H1 (cell line): Measurements from ENCODE around the gene DEGS2. TPM values are rescaled to one million over a fixed set of nuclear protein-coding genes. Genes with fewer than 3 reads are reported as not detected.

Experiments
- CTCF ChIA-PET: fragments of 300-600 bp; sonication (Branson Sonifier 250); formaldehyde crosslinking; loops from one replicate; lab custom pipeline; 2021; ENCODE audit not compliant: partially characterized antibody; lab: Charles Lee
- POLR2A ChIA-PET: fragments of 300-600 bp; sonication (Branson Sonifier 250); formaldehyde crosslinking; loops from one replicate; lab custom pipeline; 2021; ENCODE audit warnings: inconsistent platforms; ENCODE audit not compliant: partially characterized antibody; lab: Charles Lee
- DNase-seq, 2 experiments: peaks; one replicate each; pipeline versions ENCODE4 v3.0.0 to v3.0.0-alpha.2; 2010 to 2022; ENCODE audit warnings: low spot score in 2 of 2, low read depth in 1 of 2, mixed read lengths in 1 of 2
- FAIRE-seq: peaks from 2 replicates; lab custom pipeline; 2011; peaks lifted over from hg19 to GRCh38; lab: Jason Lieb, UNC
- H2AFZ ChIP-seq: 2 replicates; pipeline ENCODE4 v1.8.1; 2012; ENCODE audit warnings: low read length, inconsistent platforms
- H2AK5ac ChIP-seq: 2 replicates; pipeline ENCODE4 v1.6.1; 2013; ENCODE audit warnings: low read depth, low read length
- H2BK120ac ChIP-seq: replicated peaks from 2 replicates; pipeline ENCODE3; 2013; ENCODE audit warnings: low read depth, low read length, inconsistent platforms
- H2BK12ac ChIP-seq: 2 replicates; pipeline ENCODE4 v1.6.1; 2013; ENCODE audit warnings: low read depth, low read length
- H2BK15ac ChIP-seq: 2 replicates; pipeline ENCODE4 v1.6.1; 2013; ENCODE audit warnings: low read length
- H2BK20ac ChIP-seq: 2 replicates; pipeline ENCODE4 v1.6.1; 2013; ENCODE audit warnings: low read length
- H2BK5ac ChIP-seq: 2 replicates; pipeline ENCODE4 v1.6.1; 2013; ENCODE audit warnings: low read depth, low read length
- H3K14ac ChIP-seq: 2 replicates; pipeline ENCODE4 v1.6.1; 2013; ENCODE audit warnings: inconsistent platforms; ENCODE audit not compliant: insufficient read length
- H3K18ac ChIP-seq: 2 replicates; pipeline ENCODE4 v1.6.1; 2013; ENCODE audit warnings: low read length; ENCODE audit errors: extremely low read depth
- H3K23ac ChIP-seq: 2 replicates; pipeline ENCODE4 v1.6.1; 2013; ENCODE audit warnings: inconsistent platforms; ENCODE audit not compliant: insufficient read length
- H3K23me2 ChIP-seq: 2 replicates; pipeline ENCODE4 v1.6.1; 2013; ENCODE audit warnings: low read depth, low read length
- H3K27ac ChIP-seq: 2 replicates; pipeline ENCODE4 v1.6.1; 2011; ENCODE audit warnings: low read depth, low read length, inconsistent platforms
- H3K27me3 ChIP-seq, 4 experiments: replicated peaks in 1 of 4; 1 replicate in 1 of 4; 2 replicates in 3 of 4; pipeline versions ENCODE4 v1.6.1 to v1.8.1; 2011 to 2013; ENCODE audit warnings: low read length in 3 of 4, mild to moderate bottlenecking in 3 of 4, inconsistent platforms in 2 of 4, mixed read lengths in 2 of 4, moderate library complexity in 1 of 4; ENCODE audit not compliant: control insufficient read depth in 3 of 4, insufficient read depth in 3 of 4; ENCODE audit errors: extremely low read depth in 1 of 4
- H3K36me3 ChIP-seq, 4 experiments: 2 replicates each; pipeline versions ENCODE4 v1.6.1 to v1.8.1; 2011 to 2013; ENCODE audit warnings: mild to moderate bottlenecking in 4 of 4, low read length in 3 of 4, moderate library complexity in 2 of 4, control low read depth in 1 of 4, inconsistent platforms in 1 of 4; ENCODE audit not compliant: insufficient read depth in 4 of 4, control insufficient read depth in 2 of 4
- H3K4ac ChIP-seq: replicated peaks from 2 replicates; pipeline ENCODE3; 2013; ENCODE audit warnings: low read length, low read depth, mixed read lengths, inconsistent platforms; ENCODE audit not compliant: insufficient read length
- H3K4me1 ChIP-seq, 4 experiments: replicated peaks in 1 of 4; 1 replicate in 1 of 4; 2 replicates in 3 of 4; pipeline versions ENCODE4 v1.6.1 to v1.8.1; 2011 to 2013; ENCODE audit warnings: low read length in 3 of 4, inconsistent platforms in 2 of 4, mixed read lengths in 1 of 4; ENCODE audit not compliant: insufficient read depth in 4 of 4, control insufficient read depth in 3 of 4
- H3K4me2 ChIP-seq, 2 experiments: 2 replicates each; pipeline versions ENCODE4 v1.6.1 to v1.8.1; 2011 to 2013; ENCODE audit warnings: low read depth in 2 of 2, low read length in 2 of 2, control low read depth in 1 of 2, inconsistent platforms in 1 of 2, mild to moderate bottlenecking in 1 of 2; ENCODE audit not compliant: insufficient read depth in 1 of 2
- H3K4me3 ChIP-seq, 4 experiments: fragments of 200-600, 300-600 bp in 1 of 4; sonication (generic), shearing (Covaris generic), sonication (Bioruptor Twin) in 1 of 4; 2 replicates each; pipeline versions ENCODE4 v1.5.1 to v1.8.1; 2011 to 2016; ENCODE audit warnings: low read length in 4 of 4, low read depth in 3 of 4, control low read depth in 2 of 4, inconsistent platforms in 2 of 4, mild to moderate bottlenecking in 2 of 4, mixed read lengths in 1 of 4, moderate library complexity in 1 of 4; ENCODE audit not compliant: insufficient read depth in 2 of 4; ENCODE audit errors: extremely low read depth in 1 of 4
- H3K56ac ChIP-seq: replicated peaks from 2 replicates; pipeline ENCODE3; 2013; ENCODE audit warnings: low read depth, mild to moderate bottlenecking, mixed read lengths, low read length, inconsistent platforms; ENCODE audit not compliant: insufficient read length
- H3K79me1 ChIP-seq: 2 replicates; pipeline ENCODE4 v1.6.1; 2013; ENCODE audit warnings: low read depth, low read length, control low read depth
- H3K79me2 ChIP-seq, 2 experiments: 2 replicates each; pipeline versions ENCODE4 v1.6.1 to v1.8.1; 2012 to 2013; ENCODE audit warnings: low read length in 2 of 2, mild to moderate bottlenecking in 2 of 2, inconsistent platforms in 1 of 2; ENCODE audit not compliant: insufficient read depth in 2 of 2, control insufficient read depth in 1 of 2
- H3K9ac ChIP-seq, 4 experiments: replicated peaks in 1 of 4; 1 replicate in 1 of 4; 2 replicates in 3 of 4; pipeline versions ENCODE4 v1.6.1 to v1.8.1; 2011 to 2013; ENCODE audit warnings: low read depth in 3 of 4, low read length in 3 of 4, control low read depth in 2 of 4, mild to moderate bottlenecking in 2 of 4, moderate library complexity in 2 of 4, inconsistent platforms in 1 of 4; ENCODE audit errors: extremely low read depth in 1 of 4
- H3K9me3 ChIP-seq, 2 experiments: 2 replicates each; pipeline versions ENCODE4 v1.6.1 to v1.8.1; 2012 to 2013; ENCODE audit warnings: mild to moderate bottlenecking in 2 of 2, moderate library complexity in 2 of 2, control low read depth in 1 of 2, inconsistent platforms in 1 of 2, low read depth in 1 of 2, low read length in 1 of 2, mixed read lengths in 1 of 2; ENCODE audit not compliant: insufficient read depth in 2 of 2
- H4K20me1 ChIP-seq, 2 experiments: replicated peaks in 1 of 2; 2 replicates each; pipeline versions ENCODE3 to v1.8.1; 2011 to 2013; ENCODE audit warnings: inconsistent platforms in 2 of 2, low read length in 2 of 2, mild to moderate bottlenecking in 1 of 2; ENCODE audit not compliant: insufficient read depth in 2 of 2, control insufficient read depth in 1 of 2
- H4K5ac ChIP-seq: 2 replicates; pipeline ENCODE4 v1.6.1; 2013; ENCODE audit warnings: low read length, low read depth, mixed read lengths, inconsistent platforms; ENCODE audit not compliant: insufficient read length
- H4K8ac ChIP-seq: 2 replicates; pipeline ENCODE4 v1.8.0; 2013; ENCODE audit warnings: mild to moderate bottlenecking, moderate library complexity, low read length, inconsistent platforms; ENCODE audit not compliant: insufficient read depth; ENCODE audit errors: extremely low read depth
- H4K91ac ChIP-seq: replicated peaks from 2 replicates; pipeline ENCODE3; 2013; ENCODE audit warnings: low read length, mixed read lengths, inconsistent platforms; ENCODE audit not compliant: insufficient read length
- E2F6 ChIP-seq: IDR thresholded peaks from 2 replicates; pipeline ENCODE4 v1.6.1; 2012; ENCODE audit warnings: inconsistent platforms
- GABPA ChIP-seq: IDR thresholded peaks from 2 replicates; pipeline ENCODE4 v1.6.1; 2011; ENCODE audit warnings: mild to moderate bottlenecking, low read length, moderate library complexity, borderline replicate concordance; ENCODE audit not compliant: insufficient read depth
- GTF2F1 ChIP-seq: IDR thresholded peaks from 2 replicates; pipeline ENCODE4 v1.6.1; 2012; ENCODE audit warnings: low read depth, low read length, improper control_type of control experiment, borderline replicate concordance
- HDAC6 ChIP-seq: IDR thresholded peaks from one replicate; pipeline ENCODE4 v1.7.1; 2012; ENCODE audit warnings: low read depth, mild to moderate bottlenecking, inconsistent platforms, low read length, moderate library complexity
- MAX ChIP-seq: IDR thresholded peaks from 2 replicates; pipeline ENCODE4 v1.6.1; 2012; ENCODE audit warnings: inconsistent platforms
- NANOG ChIP-seq: IDR thresholded peaks from 2 replicates; pipeline ENCODE4 v1.6.1; 2011; ENCODE audit warnings: low read length, low read depth, mild to moderate bottlenecking, inconsistent platforms; ENCODE audit not compliant: insufficient read depth, poor library complexity, severe bottlenecking
- POU5F1 ChIP-seq: IDR thresholded peaks from 2 replicates; pipeline ENCODE4 v1.6.1; 2011; ENCODE audit warnings: low read depth, mild to moderate bottlenecking, low read length, moderate library complexity
- RBBP5 ChIP-seq: IDR thresholded peaks from 2 replicates; pipeline ENCODE4 v1.7.1; 2012; ENCODE audit warnings: low read depth, mild to moderate bottlenecking, inconsistent platforms, low read length, moderate library complexity, borderline replicate concordance
- RNF2 ChIP-seq: fragments of 200-900, 300-1000 bp; sonication (generic); IDR thresholded peaks from 2 replicates; pipeline ENCODE4 v1.7.1; 2016; ENCODE audit warnings: borderline replicate concordance, low read depth, mild to moderate bottlenecking, antibody characterized with exemption, low read length; ENCODE audit not compliant: poor library complexity, severe bottlenecking; ENCODE audit errors: missing control alignments
- SP2 ChIP-seq: IDR thresholded peaks from 2 replicates; pipeline ENCODE4 v1.6.1; 2012; ENCODE audit warnings: mild to moderate bottlenecking, low read length, inconsistent platforms
- SRF ChIP-seq: IDR thresholded peaks from 2 replicates; pipeline ENCODE4 v1.6.1; 2011; ENCODE audit warnings: mild to moderate bottlenecking, low read depth, low read length, moderate library complexity
- TBP ChIP-seq: IDR thresholded peaks from 2 replicates; pipeline ENCODE4 v1.6.1; 2011; ENCODE audit warnings: low read depth, low read length, improper control_type of control experiment
- TCF12 ChIP-seq: IDR thresholded peaks from 2 replicates; pipeline ENCODE4 v1.6.1; 2011; ENCODE audit warnings: low read depth, mild to moderate bottlenecking, low read length
- WGBS, 2 experiments: shearing (Covaris generic) in 1 of 2; methylation state at CpG; one replicate each; pipeline versions ENCODE4 v1.1.6 to v1.1.7; 2013 to 2015; ENCODE audit warnings: low lambda C conversion rate in 2 of 2, mixed read lengths in 2 of 2, inconsistent platforms in 1 of 2, low coverage in 1 of 2, missing lambda C conversion rate in 1 of 2; ENCODE audit not compliant: insufficient replicate concordance in 2 of 2, insufficient coverage in 1 of 2, insufficient read length in 1 of 2; ENCODE audit errors: extremely low coverage in 1 of 2, missing lambda C conversion rate in 1 of 2; 5-methylcytosine and 5-hydroxymethylcytosine counted together
- polyA plus RNA-seq, 7 experiments: library from polyadenylated mRNA; depleted of rRNA in 3 of 7; stranded (reverse) in 5 of 7; unstranded in 2 of 7; fragments of >200 nt in 5 of 7; fragments of 200-250 nt in 2 of 7; gene quantifications; 1 replicate in 5 of 7; 2 replicates in 1 of 7; 4 replicates in 1 of 7; pipeline versions ENCODE4 v1.2.1 to v1.2.3, GENCODE V29; 2011 to 2013; ENCODE audit warnings: missing spikeins in 2 of 7, mixed read lengths in 2 of 7
- total RNA-seq: library from RNA; stranded (reverse); fragmentation: NEBNext Ultra II Directional; extraction: Animal tissue kit (Norgen Biotek cat#: 25700); gene quantifications from 2 replicates; pipeline ENCODE4 v1.2.1, GENCODE V29; 2021

The DEGS2 gene
- total and polyA plus RNA-seq, 2 of the 8 experiments (the other 6 are each of a cell fraction or from before 2014, with no cell fraction given) = 0.61 to 0.82 TPM

GRCh38 chr14:100202712-100203111 lies 43.3 kb upstream of the DEGS2 start:
- no peak overlapping the region for H2BK15ac ChIP-seq
- no peak overlapping the region for H2BK5ac ChIP-seq
- no peak overlapping the region for H4K91ac ChIP-seq
- H3K4me1 ChIP-seq = peaks cover 0 to 4% (median 2%) of the 10 kb centered on the region in 4 experiments; a peak in 2 of 7 replicates
- POLR2A ChIA-PET = interaction anchor here (1.3 kb wide), 1 partner anchor 12 kb away, joined by 4 read pairs; no protein-coding TSS in a partner anchor
- no peaks in the 10 kb centered on the region for H3K36me3 ChIP-seq
- WGBS, 2 experiments = 95% methylated on average over 4 of the region's 4 CpGs; no CpG with 5 or more reads in 1 of the 2 experiments
- H3K23ac ChIP-seq = no peak overlapping the region
- no peak overlapping the region for H3K4ac ChIP-seq
- no peak overlapping the region for H3K18ac ChIP-seq
- H3K14ac ChIP-seq = no peak overlapping the region
- no peak overlapping the region for H4K5ac ChIP-seq
- H3K9me3 ChIP-seq = no peaks in the 10 kb centered on the region
- H3K27me3 ChIP-seq = no peaks in the 10 kb centered on the region
- FAIRE-seq (no peak), DNase-seq (no peak)
- no peaks in the 10 kb centered on the region for H4K20me1 ChIP-seq
- CTCF ChIA-PET = interaction anchor here (0.6 to 4.1 kb wide), 2 partner anchors 9 to 736 kb away, joined by 3 to 24 read pairs; no protein-coding TSS in a partner anchor
- H2BK12ac ChIP-seq = no peak overlapping the region
- H3K79me2 ChIP-seq = no peaks in the 10 kb centered on the region
- no peak overlapping the region for H3K27ac ChIP-seq
- no peak overlapping the region for H3K4me2 ChIP-seq
- no peak overlapping the region for H3K9ac ChIP-seq
- H3K79me1 ChIP-seq = no peaks in the 10 kb centered on the region
- H2BK120ac ChIP-seq = no peak overlapping the region
- H3K4me3 ChIP-seq = no peak overlapping the region
- no peaks in the 10 kb centered on the region for H3K23me2 ChIP-seq
- no peak overlapping the region for H2BK20ac ChIP-seq
- H4K8ac ChIP-seq = no peak overlapping the region
- no peak overlapping the region for H2AFZ ChIP-seq
- no peak overlapping the region for H2AK5ac ChIP-seq
- no peak overlapping the region for H3K56ac ChIP-seq
- TF ChIP-seq RBBP5 (no peak), SP2 (no peak), E2F6 (no peak), HDAC6 (no peak), POU5F1 (no peak), NANOG (no peak), RNF2 (no peak), TBP (no peak), GABPA (no peak), SRF (no peak), MAX (no peak), TCF12 (no peak), GTF2F1 (no peak)
